NCI-H345 (cell line): Measurements from ENCODE around the gene G6PD.
"Not testable (repeated sequence)": the region's sequence is repeated elsewhere in the genome, so short reads cannot be mapped to it uniquely, and the experiment has no call there.

Experiments used
- DNase-seq: peaks from one replicate; lab custom pipeline; 2025; lab: John Stamatoyannopoulos, UW

The G6PD gene

DNA sequence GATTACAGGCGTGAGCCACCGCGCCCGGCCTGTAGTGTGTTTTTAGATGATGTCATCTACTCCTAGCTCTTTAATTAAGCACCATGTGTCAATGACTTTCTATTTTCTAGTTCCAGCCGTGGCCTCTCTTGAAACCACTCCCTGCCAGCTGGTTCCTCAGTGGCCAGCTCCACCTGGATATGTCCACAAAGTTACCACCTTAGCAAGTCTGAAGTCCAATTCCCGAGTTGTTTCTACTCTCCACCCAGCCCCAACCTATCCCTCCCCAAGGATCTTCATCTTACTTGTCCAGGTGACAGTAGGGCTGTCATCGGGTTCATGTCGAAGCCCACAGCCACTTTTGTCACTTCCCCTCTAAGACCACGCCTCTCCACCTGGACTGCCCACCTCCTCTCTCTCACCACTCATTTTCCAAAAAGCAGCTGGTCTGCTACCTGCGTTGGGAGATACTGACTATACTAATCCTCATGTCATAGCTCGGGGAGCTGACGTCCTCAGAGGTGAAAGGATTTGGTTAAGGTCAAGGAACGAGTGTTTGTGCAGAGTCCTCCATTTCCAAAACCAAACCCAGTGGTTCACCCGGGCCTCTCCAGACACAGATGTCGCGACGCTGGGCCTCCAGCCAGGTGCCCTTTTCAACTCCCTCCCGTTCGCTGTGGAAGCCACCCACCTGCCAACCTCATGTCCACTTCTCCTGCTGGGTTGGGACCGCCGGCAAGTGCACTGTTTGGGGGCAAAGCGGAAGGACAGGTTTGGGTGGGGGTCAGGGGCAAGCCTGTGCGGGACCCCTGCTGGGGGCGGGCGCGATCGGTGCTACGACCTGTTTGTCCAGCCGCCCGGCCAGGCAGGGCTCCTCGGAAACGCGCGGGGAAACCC lies 31.3 kb downstream of the G6PD start:
- DNase-seq = peak; percentile 27

DNA sequence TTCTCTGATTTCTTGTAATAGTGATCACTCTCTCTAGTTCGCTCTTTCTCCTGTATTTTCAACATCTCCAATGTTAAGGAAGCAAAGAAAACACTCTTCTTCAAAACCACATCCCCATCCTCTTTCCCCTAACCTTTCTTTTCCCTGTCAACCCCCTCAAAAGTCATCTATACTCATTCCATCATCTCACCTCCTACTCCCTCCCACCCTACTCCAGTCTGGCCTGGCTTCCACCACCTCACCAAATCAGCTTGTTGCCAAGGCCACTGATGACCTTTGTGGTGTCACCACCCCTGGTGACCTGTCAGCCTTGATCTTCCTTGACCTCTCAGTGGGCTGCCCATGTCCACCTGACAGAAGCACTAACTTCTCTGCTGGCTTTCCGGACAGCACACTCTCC lies 32.9 kb downstream of the G6PD start:
- DNase-seq = no peak

DNA sequence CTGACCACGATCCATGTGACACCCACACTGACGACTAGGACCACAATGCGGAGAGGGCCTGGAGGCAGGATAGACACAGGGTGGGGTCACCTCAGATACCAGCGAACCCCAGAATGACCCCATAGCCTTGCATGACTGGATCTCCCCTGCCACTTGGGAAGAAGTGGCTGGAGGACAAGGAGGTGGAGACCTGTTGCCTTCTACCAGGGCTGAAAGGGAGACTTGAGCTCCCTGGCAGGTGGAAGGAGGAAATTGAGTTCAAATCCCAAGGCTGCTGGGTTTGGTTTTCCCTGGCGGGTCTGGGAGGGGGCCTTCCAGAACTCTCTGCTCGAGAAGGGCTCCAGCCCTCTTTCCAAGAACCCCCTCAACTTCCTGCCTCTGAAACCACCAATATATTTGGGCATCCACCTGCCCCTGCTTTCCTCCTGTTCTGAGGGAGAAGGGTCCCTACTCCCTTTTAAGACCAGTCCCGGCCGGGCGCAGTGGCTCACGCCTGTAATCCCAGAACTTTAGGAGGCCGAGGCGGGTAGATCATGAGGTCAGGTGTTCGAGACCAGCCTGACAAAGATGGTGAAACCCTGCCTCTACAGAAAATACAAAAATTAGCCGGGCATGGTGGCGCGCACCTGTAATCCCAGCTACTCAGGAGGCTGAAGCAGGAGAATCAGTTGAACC lies 33.6 kb downstream of the G6PD start:
- DNase-seq = no peak

DNA sequence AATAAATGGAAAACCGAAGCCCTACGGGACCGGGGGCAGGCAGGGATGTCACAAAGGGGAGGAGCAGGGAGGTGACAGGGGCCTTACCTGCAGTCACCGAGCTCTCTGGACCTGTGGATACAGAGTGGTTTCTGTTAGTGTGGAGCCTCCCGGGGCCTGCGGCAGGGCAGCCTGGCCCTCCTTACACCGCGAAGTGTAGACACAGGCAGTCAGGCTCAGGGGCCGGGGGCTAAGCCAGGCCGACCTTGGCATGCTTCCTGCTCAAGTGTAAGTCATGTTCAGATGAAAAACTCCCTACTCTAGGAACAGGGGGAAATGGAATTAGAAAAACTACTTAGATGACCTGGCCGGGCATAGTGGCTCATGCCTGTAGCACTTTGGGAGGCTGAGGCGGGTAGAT lies 34.9 kb downstream of the G6PD start:
- DNase-seq = no peak

DNA sequence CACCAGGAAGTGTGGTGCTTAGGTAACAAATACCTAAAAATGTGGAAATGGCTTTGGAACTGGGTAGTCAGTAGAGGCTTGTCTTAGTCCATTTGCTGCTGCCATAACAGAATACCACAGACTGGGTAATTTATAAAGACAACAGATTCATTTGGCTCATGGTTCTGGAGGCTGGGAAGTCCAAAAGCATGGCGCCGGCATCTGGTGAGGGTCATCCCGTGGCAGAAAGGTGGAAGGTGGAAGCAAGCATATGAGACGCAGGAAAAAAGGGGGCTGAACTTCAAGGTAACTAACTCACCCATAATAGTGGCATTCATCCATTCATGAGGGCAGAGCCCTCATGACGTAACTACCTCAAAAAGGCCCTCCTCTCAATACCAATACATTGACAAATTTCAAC lies 37.2 kb downstream of the G6PD start:
- DNase-seq = no peak

DNA sequence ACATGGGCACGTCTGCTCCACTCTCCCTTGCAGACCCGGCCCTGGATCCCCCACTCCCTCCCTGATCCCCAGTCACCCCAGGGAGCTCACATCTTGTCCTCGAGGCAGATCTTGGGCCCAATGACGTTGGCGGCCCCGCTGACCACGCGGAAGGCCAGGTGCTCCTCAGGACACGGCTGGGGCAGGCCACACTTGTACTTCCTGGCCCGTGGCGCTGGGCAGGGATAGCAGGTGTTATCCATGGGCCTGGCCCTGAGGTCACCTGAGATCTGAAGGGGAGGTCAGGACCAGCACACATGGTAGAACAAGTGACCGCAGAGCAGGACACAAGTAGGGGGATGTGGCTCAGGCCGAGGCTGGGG lies 38.3 kb downstream of the G6PD start:
- no peak for DNase-seq

DNA sequence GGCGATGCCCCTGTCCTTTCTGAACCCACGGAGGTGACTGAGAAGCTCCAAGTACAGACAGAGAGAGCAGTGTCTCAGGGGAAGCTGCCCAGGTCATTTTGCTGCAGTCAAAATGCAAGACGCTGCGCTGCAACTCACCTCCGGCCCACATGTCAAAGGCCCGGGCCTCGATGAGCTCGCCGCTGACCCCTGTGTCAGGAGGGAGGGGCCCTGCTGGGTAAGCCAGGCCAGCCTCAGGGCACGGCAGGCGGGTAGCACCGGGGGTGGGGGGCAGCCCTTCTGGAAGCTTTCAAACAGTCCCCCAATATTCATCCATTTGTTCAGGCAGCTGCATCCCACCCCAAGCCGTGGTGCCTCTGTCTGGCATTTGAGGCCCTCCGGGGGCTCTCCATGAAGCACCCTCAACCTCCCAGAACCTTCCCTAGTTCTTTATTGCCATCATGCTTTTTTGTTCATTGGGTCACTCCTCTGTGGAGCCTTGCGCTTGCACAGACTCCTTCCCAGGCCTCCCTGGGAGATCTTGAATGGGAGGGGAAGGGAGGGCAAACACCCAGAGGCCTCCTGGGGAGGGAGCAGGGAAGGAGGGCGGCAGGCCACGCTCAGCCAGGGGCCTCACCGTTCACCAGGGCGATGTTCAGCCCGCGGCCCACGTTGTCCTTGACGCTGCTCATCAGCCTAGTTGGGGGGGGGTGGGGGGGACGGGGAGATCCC lies 38.8 kb downstream of the G6PD start:
- DNase-seq = no peak

DNA sequence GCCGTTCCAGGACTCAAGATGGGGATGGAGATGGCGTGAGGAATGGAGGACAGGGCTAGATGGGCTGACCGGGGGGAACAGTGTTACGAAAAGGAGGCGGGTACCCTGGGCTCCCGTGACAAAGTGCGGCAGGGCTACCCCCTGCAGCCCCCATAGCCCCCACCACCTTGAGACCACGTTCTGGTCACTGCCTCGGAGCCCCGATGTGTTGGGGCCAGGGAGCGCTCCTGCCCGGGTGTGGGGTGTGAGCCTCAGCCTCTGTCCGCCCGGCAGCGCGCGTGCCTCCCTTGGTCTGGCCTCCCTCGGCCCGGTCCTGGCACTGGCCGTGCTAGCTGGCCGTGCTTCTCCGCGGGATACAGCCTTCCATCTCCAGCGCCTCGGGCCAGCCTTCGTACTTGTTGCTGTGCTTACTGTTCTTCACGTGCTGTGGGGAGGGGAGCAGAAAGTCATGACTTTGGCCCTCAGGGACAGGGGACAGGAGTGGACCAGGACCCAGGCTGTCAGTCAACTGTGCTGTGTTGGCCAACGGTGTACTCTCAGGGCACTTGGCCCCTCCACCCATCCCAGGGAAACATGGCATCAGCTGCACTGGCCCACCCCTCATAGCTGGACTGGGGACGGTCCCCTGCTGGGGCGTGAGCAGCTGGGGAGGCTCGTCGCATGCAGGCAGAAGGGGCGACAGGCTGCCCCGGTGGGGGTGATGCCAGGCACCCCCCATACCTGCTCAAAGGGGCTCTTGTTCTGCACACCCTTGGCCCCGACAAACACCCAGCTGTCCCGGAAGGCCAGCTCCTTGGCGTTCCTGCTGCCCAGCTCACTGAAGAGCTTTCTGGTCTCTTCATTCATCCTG lies 39.9 kb downstream of the G6PD start:
- no peak for DNase-seq

DNA sequence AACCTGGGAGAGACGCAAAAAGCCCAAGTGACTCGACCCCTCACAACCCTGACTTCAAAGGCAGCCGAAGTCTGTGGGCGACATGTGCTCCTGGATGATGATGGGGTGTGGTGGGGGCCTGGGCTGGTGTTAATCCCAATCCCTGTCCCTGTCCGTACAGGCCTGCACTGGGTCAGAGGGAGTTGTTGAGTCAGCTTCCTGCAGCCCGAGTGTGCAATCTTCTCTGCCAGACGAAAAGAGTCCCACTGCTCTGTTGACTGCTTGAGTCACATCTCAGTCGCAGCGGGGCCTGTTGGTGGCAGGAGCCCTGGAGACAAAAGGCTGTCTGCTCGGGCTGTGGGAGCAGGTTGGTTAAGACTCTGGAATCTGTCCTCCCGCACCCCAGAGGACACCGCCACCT lies 40.9 kb downstream of the G6PD start:
- no peak for DNase-seq

DNA sequence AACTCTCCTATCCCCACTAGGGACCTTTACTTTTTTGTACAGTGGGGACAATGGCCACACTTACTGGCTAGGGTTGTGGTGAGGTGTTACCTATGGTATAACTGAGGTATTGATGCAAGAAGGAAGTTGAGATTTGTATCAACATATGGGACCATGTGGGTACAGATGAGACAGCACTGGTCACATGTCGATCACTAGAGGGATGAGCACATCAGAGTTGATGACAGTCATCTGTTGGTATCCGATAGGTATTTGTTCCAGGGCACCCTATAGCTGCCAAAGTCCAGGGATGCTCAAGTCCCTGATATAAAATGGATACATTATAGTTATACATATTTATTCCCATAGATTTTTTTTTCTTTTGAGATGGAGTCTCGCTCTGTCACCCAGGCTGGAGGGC lies 43.7 kb downstream of the G6PD start:
- no peak for DNase-seq

DNA sequence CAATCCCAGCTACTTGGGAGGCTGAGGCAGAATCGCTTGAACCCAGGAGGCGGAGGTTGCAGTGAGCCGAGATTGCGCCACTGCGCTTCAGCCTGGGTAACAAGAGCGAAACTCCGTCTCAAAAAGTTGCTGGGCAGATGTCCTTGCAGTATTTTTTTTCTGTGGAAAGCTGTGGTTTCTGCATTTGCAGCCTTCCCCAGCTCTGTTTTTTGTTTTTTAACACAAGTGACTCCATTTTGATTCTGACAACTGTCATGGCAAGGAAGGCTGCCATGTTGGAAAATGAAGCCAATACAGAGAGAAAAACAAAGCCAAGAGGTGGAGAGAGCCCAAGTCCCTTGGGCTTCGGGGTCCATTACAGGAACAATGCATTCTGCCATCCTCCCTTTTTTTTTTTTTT lies 44.5 kb downstream of the G6PD start:
- DNase-seq = no peak

DNA sequence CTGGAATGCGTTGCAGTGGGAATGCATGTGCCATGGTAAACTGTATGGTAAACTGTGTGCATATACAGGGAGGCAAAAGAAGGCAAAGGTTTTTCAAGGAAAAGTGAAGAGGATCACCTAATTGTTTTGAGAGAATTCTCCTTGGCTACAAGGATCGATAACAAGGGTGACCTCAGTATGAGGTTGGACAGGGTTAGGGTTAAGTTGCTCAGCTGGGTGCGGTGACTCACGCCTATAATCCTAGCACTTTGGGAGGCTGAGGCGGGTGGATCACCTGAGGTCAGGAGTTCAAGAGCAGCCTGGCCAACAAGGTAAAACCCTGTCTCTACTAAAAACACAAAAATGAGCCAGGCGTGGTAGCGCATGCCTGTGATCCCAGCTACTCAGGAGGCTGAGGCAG lies 45.2 kb downstream of the G6PD start:
- not testable (repeated sequence) for DNase-seq

DNA sequence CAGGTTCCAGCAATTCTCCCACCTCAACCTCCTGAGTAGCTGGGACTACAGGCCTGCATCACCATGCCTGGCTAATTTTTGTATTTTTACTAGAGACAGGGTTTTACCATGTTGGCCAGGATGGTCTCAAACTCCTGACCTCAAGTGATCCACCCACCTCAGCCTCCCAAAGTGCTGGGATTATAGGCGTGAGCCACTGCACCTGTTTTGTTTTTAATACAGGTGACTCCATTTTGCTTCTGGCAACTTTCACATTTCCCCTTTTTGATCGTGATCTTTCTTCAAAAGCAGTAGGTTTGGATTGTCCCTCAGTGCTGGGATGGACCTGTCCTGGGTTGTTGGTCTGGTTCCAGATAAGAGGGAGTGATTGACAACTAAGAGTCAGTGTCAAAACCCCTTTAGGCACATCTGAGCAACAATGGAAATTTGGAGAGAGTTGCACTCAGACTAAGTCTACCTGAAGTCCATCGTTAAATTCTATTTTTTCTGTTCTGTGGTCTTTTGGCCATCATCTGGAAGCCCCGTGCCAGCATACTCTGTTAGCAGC lies 50.0 kb downstream of the G6PD start:
- DNase-seq = not testable (repeated sequence)

DNA sequence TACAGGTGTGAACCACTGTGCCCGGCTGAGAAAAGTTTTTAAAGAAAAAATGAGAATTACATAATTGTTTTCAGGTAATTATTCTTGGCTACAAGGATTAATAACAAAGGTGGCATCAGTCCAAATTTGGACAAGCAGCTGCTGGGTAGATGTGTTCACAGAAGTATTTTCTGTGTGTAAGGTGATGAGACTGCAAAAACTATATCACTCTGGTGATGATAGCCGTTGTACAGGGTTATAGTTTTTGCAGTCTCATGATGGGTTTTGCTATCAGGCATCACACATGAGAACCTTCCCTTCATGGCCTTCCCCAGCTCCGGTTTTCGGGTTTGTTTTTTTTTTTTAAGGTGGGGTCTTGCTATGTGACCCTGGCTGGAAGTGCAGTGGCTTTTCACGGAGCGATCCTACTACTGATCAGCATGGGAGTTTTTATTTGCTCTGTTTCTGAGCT lies 51.1 kb downstream of the G6PD start:
- DNase-seq = no peak

DNA sequence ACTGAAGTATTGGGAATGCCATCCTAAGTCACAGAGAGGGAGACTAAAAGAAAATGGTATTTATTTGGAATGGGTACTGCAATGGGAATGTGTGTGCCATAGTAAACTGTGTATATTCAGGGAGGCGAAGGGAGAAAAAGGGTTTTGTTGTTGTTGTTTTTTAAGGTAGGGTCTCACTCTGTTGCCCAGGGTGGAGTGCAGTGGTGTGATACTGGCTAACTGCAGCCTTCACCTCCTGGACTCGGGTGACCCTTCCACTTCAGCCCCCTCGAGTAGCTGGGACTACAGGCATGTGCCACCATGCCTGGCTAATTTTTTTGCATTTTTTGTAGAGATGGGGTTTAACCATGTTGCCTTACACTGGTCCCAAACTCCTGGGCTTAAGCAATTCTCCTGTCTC lies 51.9 kb downstream of the G6PD start:
- no peak for DNase-seq

DNA sequence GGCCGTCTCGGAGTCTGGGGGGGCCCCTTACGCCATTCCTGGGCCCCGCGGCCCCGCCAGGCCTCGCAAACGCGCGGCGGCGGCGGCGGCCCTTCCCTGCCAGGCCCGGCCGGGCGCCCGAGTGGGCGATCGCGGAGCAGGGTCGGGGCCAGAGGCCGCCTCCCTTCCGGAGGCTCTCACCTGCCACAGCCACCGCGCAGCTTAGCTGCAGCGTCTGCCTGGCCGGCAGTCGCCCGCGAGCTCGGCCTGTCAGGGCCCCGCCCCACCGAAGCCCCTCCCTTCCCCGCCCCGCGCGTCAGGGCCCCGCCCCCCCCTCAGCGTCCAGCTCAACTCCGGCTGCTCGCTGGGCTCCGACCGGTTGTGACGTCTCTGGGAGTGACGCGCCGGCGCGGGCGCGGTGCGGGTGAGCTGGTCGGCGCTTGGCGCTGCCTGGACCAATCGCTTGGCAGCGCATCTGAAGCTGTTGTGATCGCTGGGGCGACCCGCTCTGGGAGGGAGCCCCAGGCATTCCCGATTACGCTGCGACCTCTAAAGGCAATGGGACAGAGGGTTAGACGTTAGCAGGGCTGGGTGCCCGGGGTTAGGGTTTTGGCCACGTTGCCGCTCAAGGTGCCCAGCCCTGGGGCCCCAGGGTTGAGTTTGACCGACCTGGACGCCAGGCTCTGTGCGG lies 56.1 kb downstream of the G6PD start, which contains the start of gene SLC10A3:
TSS of gene SLC10A3 (minus strand) at position 216 of the 670 bp plus-strand sequence. CDS start 1,689 bp downstream, outside the sequence.
- peak; percentile 92 for DNase-seq

DNA sequence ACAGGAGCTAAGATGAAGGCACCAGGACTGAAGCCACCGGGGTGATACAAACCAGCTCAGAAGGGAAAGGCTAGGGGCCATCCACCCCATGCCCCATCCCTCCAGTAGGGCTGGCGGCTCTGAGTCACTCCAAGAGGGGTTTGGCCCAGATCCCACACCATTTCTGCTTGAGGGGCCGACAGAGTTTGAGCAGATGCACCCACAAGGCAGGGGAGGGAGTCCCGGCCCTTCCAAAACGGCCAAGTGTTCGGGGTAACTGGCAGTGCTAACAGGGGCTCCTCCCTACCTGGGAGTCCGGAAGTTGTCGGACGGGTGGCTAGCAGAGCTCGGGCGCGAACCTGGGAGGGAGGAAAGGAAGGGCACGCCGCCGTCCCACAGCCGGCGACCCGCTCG lies 56.6 kb downstream of the G6PD start:
- no peak for DNase-seq

DNA sequence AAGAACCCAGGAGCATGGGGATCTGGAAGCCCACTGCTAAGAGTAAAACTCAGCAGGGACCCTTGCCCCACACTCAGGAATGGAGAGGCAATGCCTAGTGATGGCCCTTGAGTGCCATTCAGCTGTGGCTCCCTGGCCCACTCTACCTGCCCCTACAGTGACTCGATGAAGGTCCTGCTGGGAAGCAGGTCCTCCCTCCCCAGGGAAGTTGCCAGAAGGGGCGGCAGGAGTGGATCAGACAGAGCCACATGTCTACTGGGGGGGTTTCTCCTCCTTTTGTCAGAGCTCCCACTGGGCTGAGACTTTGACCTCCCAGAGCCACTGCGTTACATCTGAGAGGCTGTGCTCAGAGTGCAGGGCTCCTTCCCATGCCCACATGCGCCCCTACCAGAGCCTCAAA lies 57.5 kb downstream of the G6PD start:
- DNase-seq = no peak

DNA sequence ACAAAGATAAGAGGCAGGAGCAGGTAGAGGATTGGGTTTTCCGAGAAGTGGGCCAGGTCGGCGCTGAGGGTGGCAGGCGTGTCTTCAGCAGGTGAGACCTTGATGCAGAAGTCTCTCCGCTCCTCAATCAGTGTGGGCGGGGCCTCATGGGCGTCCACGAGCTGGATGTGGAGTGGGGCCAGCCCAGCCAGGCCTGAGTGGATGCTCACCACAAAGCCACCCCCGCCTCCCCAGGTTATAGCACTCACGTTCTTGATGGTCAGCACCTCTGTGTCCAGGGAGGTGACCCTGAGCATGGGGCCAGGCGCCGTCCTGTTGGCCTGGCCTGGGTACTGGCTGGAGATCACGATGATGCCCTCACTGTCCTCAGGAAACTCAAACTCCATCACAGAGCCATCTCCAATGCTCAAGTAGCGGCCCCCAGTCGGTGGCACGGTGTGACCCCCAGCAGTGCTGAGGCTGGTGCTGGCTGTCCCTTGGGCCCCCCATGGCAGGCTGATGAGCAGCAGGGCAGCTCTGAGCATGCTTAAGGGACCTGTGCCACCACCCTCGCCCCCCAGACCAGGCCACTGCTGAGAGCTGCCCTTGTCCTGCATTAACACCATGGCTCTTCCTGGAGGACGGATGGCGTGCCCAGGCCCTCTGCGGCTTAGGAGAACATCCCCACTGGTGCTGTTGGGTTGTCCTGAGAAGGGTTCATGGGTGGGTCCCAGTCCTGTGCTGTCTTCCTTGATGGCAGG lies 58.1 kb downstream of the G6PD start:
- DNase-seq = no peak
